ENCODE data around the gene PACRG. TPM values are rescaled to one million over a fixed set of nuclear protein-coding genes. Genes with fewer than 3 reads are reported as not detected.

PACRG gene
- total RNA-seq, 2 experiments from 2014 or later = 0.78 TPM; not detected in 1

GRCh38 chr6:162736961-162737360, 9.2 kb downstream of the PACRG start:
- POLR2A ChIA-PET = no interaction called here
- ATAC-seq (no peak), DNase-seq (no peak)
- peaks cover 3% of the 10 kb centered on the region for H3K27me3 Mint-ChIP-seq (ENCODE audit: low read depth)
- H3K27ac Mint-ChIP-seq = no peak overlapping the region
- H3K9me3 Mint-ChIP-seq (ENCODE audit: insufficient read depth) = peaks cover 5% of the 10 kb centered on the region
- H3K36me3 Mint-ChIP-seq (ENCODE audit: low read depth) = no peaks in the 10 kb centered on the region
- CTCF ChIA-PET = interaction anchor here (0.8 kb wide), 1 partner anchor 1319 kb away, joined by 3 read pairs; no protein-coding TSS in a partner anchor
- H3K4me1 Mint-ChIP-seq (ENCODE audit: low read depth) = peaks cover 6% of the 10 kb centered on the region
- H3K4me3 Mint-ChIP-seq = no peak overlapping the region

GRCh38 chr6:162750776-162751175, 23.0 kb downstream of the PACRG start:
- POLR2A ChIA-PET = no interaction called here
- no peaks in the 10 kb centered on the region for H3K36me3 Mint-ChIP-seq (ENCODE audit: low read depth)
- no peak for ATAC-seq
- H3K4me1 Mint-ChIP-seq (ENCODE audit: low read depth) = no peaks in the 10 kb centered on the region
- DNase-seq = no peak
- no peaks in the 10 kb centered on the region for H3K27me3 Mint-ChIP-seq (ENCODE audit: low read depth)
- CTCF ChIA-PET = no interaction called here
- H3K4me3 Mint-ChIP-seq = no peak overlapping the region
- H3K9me3 Mint-ChIP-seq (ENCODE audit: insufficient read depth) = no peaks in the 10 kb centered on the region
- no peak overlapping the region for H3K27ac Mint-ChIP-seq

- no peaks in the 10 kb centered on the region for H3K36me3 Mint-ChIP-seq (ENCODE audit: low read depth)
- ChIA-PET POLR2A (no interaction called here), CTCF (no interaction called here)
- H3K4me3 Mint-ChIP-seq = no peak overlapping the region
- H3K4me1 Mint-ChIP-seq (ENCODE audit: low read depth) = no peaks in the 10 kb centered on the region
- ATAC-seq = no peak
- DNase-seq = no peak
- no peaks in the 10 kb centered on the region for H3K9me3 Mint-ChIP-seq (ENCODE audit: insufficient read depth)
- H3K27me3 Mint-ChIP-seq (ENCODE audit: low read depth) = no peaks in the 10 kb centered on the region
- H3K27ac Mint-ChIP-seq = no peak overlapping the region
Measured at GRCh38 chr6:162751211-162751859, 23.6 kb downstream of the PACRG start.

GRCh38 chr6:162753775-162754174, 26.0 kb downstream of the PACRG start:
- ChIA-PET CTCF (no interaction called here), POLR2A (no interaction called here)
- H3K4me3 Mint-ChIP-seq = no peak overlapping the region
- no peak for DNase-seq
- H3K27me3 Mint-ChIP-seq (ENCODE audit: low read depth) = no peaks in the 10 kb centered on the region
- ATAC-seq = no peak
- H3K9me3 Mint-ChIP-seq (ENCODE audit: insufficient read depth) = no peaks in the 10 kb centered on the region
- H3K36me3 Mint-ChIP-seq (ENCODE audit: low read depth) = no peaks in the 10 kb centered on the region
- no peaks in the 10 kb centered on the region for H3K4me1 Mint-ChIP-seq (ENCODE audit: low read depth)
- no peak overlapping the region for H3K27ac Mint-ChIP-seq

GRCh38 chr6:162770136-162770535, 42.4 kb downstream of the PACRG start:
- no peaks in the 10 kb centered on the region for H3K36me3 Mint-ChIP-seq (ENCODE audit: low read depth)
- H3K9me3 Mint-ChIP-seq (ENCODE audit: insufficient read depth) = peaks cover 2% of the 10 kb centered on the region
- ChIA-PET POLR2A (no interaction called here), CTCF (no interaction called here)
- H3K27ac Mint-ChIP-seq = no peak overlapping the region
- H3K4me3 Mint-ChIP-seq = no peak overlapping the region
- ATAC-seq (no peak), DNase-seq (no peak)
- H3K27me3 Mint-ChIP-seq (ENCODE audit: low read depth) = no peaks in the 10 kb centered on the region
- H3K4me1 Mint-ChIP-seq (ENCODE audit: low read depth) = peaks cover 4% of the 10 kb centered on the region

GRCh38 chr6:162770955-162771354, 43.2 kb downstream of the PACRG start:
- H3K4me1 Mint-ChIP-seq (ENCODE audit: low read depth) = peaks cover 4% of the 10 kb centered on the region
- DNase-seq (no peak), ATAC-seq (no peak)
- H3K4me3 Mint-ChIP-seq = no peak overlapping the region
- H3K36me3 Mint-ChIP-seq (ENCODE audit: low read depth) = no peaks in the 10 kb centered on the region
- POLR2A ChIA-PET = no interaction called here
- H3K9me3 Mint-ChIP-seq (ENCODE audit: insufficient read depth) = peaks cover 2% of the 10 kb centered on the region
- CTCF ChIA-PET = no interaction called here
- H3K27ac Mint-ChIP-seq = no peak overlapping the region
- no peaks in the 10 kb centered on the region for H3K27me3 Mint-ChIP-seq (ENCODE audit: low read depth)

- DNase-seq = no peak
Measured at GRCh38 chr6:162772466-162772865, 44.7 kb downstream of the PACRG start.

GRCh38 chr6:162773996-162774395, 46.2 kb downstream of the PACRG start:
- DNase-seq (no peak), ATAC-seq (no peak)
- CTCF ChIA-PET = no interaction called here
- POLR2A ChIA-PET = no interaction called here
- Mint-ChIP-seq H3K27me3 (ENCODE audit: low read depth) (no peaks in the 10 kb centered on the region), H3K27ac (no peak overlapping the region), H3K9me3 (ENCODE audit: insufficient read depth) (peaks cover 2% of the 10 kb centered on the region), H3K4me1 (ENCODE audit: low read depth) (no peaks in the 10 kb centered on the region), H3K4me3 (no peak overlapping the region), H3K36me3 (ENCODE audit: low read depth) (no peaks in the 10 kb centered on the region)

More at GRCh38 chr6:162772466-162772865, 44.7 kb downstream of the PACRG start:
- peaks cover 2% of the 10 kb centered on the region for H3K9me3 Mint-ChIP-seq (ENCODE audit: insufficient read depth)
- peaks cover 4% of the 10 kb centered on the region for H3K4me1 Mint-ChIP-seq (ENCODE audit: low read depth)
- H3K4me3 Mint-ChIP-seq = no peak overlapping the region
- no peak for ATAC-seq
- no peaks in the 10 kb centered on the region for H3K27me3 Mint-ChIP-seq (ENCODE audit: low read depth)
- ChIA-PET CTCF (no interaction called here), POLR2A (no interaction called here)
- no peak overlapping the region for H3K27ac Mint-ChIP-seq
- no peaks in the 10 kb centered on the region for H3K36me3 Mint-ChIP-seq (ENCODE audit: low read depth)

GRCh38 chr6:162777091-162777490, 49.3 kb downstream of the PACRG start:
- POLR2A ChIA-PET = no interaction called here
- CTCF ChIA-PET = no interaction called here
- H3K27me3 Mint-ChIP-seq (ENCODE audit: low read depth) = no peaks in the 10 kb centered on the region

GRCh38 chr6:162778603-162779002, 50.8 kb downstream of the PACRG start:
- ChIA-PET POLR2A (interaction anchor here (0.6 kb wide), 1 partner anchor 1338 kb away, joined by 3 read pairs; no protein-coding TSS in a partner anchor), CTCF (no interaction called here)
- Mint-ChIP-seq H3K4me3 (no peak overlapping the region), H3K27ac (no peak overlapping the region), H3K27me3 (ENCODE audit: low read depth) (no peaks in the 10 kb centered on the region), H3K9me3 (ENCODE audit: insufficient read depth) (peaks cover 9% of the 10 kb centered on the region), H3K36me3 (ENCODE audit: low read depth) (no peaks in the 10 kb centered on the region), H3K4me1 (ENCODE audit: low read depth) (no peaks in the 10 kb centered on the region)
- DNase-seq (no peak), ATAC-seq (no peak)

More at GRCh38 chr6:162777091-162777490, 49.3 kb downstream of the PACRG start:
- H3K36me3 Mint-ChIP-seq (ENCODE audit: low read depth) = no peaks in the 10 kb centered on the region
- H3K4me3 Mint-ChIP-seq = no peak overlapping the region
- no peaks in the 10 kb centered on the region for H3K4me1 Mint-ChIP-seq (ENCODE audit: low read depth)
- H3K9me3 Mint-ChIP-seq (ENCODE audit: insufficient read depth) = peaks cover 9% of the 10 kb centered on the region
- DNase-seq = no peak
- ATAC-seq = no peak
- H3K27ac Mint-ChIP-seq = no peak overlapping the region

GRCh38 chr6:162785632-162786242, 58.0 kb downstream of the PACRG start:
- ChIA-PET POLR2A (no interaction called here), CTCF (no interaction called here)
- Mint-ChIP-seq H3K4me3 (no peak overlapping the region), H3K9me3 (ENCODE audit: insufficient read depth) (no peaks in the 10 kb centered on the region), H3K27me3 (ENCODE audit: low read depth) (no peaks in the 10 kb centered on the region), H3K36me3 (ENCODE audit: low read depth) (no peaks in the 10 kb centered on the region), H3K27ac (no peak overlapping the region), H3K4me1 (ENCODE audit: low read depth) (no peaks in the 10 kb centered on the region)
- no peak for ATAC-seq
- no peak for DNase-seq

- H3K36me3 Mint-ChIP-seq (ENCODE audit: low read depth) = no peaks in the 10 kb centered on the region
- ChIA-PET CTCF (no interaction called here), POLR2A (no interaction called here)
- no peaks in the 10 kb centered on the region for H3K9me3 Mint-ChIP-seq (ENCODE audit: insufficient read depth)
- H3K4me3 Mint-ChIP-seq = no peak overlapping the region
- H3K27ac Mint-ChIP-seq = no peak overlapping the region
- peaks cover 11% of the 10 kb centered on the region for H3K4me1 Mint-ChIP-seq (ENCODE audit: low read depth)
- DNase-seq = no peak
- ATAC-seq = peak; percentile 36
- H3K27me3 Mint-ChIP-seq (ENCODE audit: low read depth) = no peaks in the 10 kb centered on the region
Measured at GRCh38 chr6:162798546-162799266, 70.9 kb downstream of the PACRG start.

Data from activated CD8-positive, alpha-beta T cell treated with anti-CD3 and anti-CD28 coated beads, Interleukin-2, amount 10 ng/mL, durations not matched to agents 7 days and 5 days (primary cell).